ENCODE data around the gene SYNJ2.

DNA sequence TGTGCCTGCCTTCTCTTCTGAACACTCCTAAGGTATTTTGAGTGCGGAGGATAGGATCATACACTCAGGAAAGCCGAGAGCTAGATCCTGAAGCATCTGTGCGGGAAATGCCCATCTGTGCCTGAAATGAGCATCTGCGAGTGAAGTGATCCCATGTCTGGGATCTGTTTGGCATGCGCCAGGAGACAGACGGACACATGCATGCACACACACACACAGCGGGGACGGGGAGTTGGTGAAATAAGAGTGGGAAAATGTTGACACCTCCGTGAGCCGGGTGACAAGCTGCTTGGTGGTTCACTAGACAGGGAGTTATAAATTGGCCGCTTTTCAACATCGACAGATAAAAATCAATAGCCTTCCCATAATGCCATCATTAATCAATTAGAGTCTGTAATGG, 13.8 kb downstream of the SYNJ2 start:
- no peak for TF ChIP-seq POLR2A (IDR thresholded peaks at IDR 0.05)
- TF ChIP-seq, protein P1, sequence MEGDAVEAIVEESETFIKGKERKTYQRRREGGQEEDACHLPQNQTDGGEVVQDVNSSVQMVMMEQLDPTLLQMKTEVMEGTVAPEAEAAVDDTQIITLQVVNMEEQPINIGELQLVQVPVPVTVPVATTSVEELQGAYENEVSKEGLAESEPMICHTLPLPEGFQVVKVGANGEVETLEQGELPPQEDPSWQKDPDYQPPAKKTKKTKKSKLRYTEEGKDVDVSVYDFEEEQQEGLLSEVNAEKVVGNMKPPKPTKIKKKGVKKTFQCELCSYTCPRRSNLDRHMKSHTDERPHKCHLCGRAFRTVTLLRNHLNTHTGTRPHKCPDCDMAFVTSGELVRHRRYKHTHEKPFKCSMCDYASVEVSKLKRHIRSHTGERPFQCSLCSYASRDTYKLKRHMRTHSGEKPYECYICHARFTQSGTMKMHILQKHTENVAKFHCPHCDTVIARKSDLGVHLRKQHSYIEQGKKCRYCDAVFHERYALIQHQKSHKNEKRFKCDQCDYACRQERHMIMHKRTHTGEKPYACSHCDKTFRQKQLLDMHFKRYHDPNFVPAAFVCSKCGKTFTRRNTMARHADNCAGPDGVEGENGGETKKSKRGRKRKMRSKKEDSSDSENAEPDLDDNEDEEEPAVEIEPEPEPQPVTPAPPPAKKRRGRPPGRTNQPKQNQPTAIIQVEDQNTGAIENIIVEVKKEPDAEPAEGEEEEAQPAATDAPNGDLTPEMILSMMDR (IDR thresholded peaks at IDR 0.05): no peak
